Measurements from ENCODE around the gene TMIE.

DNA sequence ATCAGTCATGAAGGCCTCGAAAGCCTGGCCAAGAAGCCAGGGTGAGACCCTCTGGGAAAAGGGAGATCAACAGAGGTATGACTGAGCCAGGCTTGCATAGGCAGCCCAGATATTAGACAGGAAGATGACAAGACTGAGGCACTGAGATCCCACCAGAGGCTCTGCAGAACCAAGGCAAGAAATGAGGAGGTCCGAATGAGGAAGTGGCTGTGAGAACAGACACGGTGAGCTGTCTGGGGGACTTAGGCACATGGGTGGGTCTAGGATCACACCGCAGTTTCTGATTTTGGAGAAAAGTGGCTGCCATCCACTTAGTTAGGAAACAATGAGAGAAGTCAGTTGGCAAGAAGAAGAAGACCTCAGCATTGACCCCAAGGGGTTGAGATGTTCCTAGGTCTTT lies 47.9 kb downstream of the TMIE start:
- TF ChIP-seq, protein P1, sequence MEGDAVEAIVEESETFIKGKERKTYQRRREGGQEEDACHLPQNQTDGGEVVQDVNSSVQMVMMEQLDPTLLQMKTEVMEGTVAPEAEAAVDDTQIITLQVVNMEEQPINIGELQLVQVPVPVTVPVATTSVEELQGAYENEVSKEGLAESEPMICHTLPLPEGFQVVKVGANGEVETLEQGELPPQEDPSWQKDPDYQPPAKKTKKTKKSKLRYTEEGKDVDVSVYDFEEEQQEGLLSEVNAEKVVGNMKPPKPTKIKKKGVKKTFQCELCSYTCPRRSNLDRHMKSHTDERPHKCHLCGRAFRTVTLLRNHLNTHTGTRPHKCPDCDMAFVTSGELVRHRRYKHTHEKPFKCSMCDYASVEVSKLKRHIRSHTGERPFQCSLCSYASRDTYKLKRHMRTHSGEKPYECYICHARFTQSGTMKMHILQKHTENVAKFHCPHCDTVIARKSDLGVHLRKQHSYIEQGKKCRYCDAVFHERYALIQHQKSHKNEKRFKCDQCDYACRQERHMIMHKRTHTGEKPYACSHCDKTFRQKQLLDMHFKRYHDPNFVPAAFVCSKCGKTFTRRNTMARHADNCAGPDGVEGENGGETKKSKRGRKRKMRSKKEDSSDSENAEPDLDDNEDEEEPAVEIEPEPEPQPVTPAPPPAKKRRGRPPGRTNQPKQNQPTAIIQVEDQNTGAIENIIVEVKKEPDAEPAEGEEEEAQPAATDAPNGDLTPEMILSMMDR (IDR thresholded peaks at IDR 0.05) = no peak
- TF ChIP-seq POLR2A (IDR thresholded peaks at IDR 0.05) = no peak
